Liver (tissue), 3 donors: ENCODE measurements around the gene ALDH7A1.

Experiments
- EGR1 ChIP-seq, 2 donors: IDR thresholded peaks; 2 replicates each; pipeline ENCODE4 v1.6.1; 2016 to 2018; ENCODE audit warnings: antibody characterized with exemption in 2 of 2, low read depth in 2 of 2
- HNF4A ChIP-seq, 2 donors: conservative IDR thresholded peaks; 2 replicates each; pipeline ENCODE4 v1.6.1; 2016; ENCODE audit warnings: antibody characterized with exemption in 2 of 2, mild to moderate bottlenecking in 2 of 2
- SP1 ChIP-seq: IDR thresholded peaks from 2 replicates; pipeline ENCODE4 v1.6.1; 2018; ENCODE audit warnings: antibody characterized with exemption, mild to moderate bottlenecking
- YY1 ChIP-seq: IDR thresholded peaks from 2 replicates; pipeline ENCODE4 v1.6.1; 2016; ENCODE audit warnings: antibody characterized with exemption, mild to moderate bottlenecking
- TF ChIP-seq, protein P1 (sequence below): IDR thresholded peaks from 2 replicates; pipeline ENCODE4 v1.6.1; 2016; ENCODE audit warnings: antibody characterized with exemption
- TF ChIP-seq, protein P2 (sequence below): fragments of 150-350 bp; IDR thresholded peaks from 2 replicates; pipeline ENCODE4 v1.5.1; 2017; ENCODE audit warnings: improper control_type of control experiment, low read depth, low read length; ENCODE audit not compliant: missing input control
- donor health status: healthy.
- donor health status: healthy.

DNA sequence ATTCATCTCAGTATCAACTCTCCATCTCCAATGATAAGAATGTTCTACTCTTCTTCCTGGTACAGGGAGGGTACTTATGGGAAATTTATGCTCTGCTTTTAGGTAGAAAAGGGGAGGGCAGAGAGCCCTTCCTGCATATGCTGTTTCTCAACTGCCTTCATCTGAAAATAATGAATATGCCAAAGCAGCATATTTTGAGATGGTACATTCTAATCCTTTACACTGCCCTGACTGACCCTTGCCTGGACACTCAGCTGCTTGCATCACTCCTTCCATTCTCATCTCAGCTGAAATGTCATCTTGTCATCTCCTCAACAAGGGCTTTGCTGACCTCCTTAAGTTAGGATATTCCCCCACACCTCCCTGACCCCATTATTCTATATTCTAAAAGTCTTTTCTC lies 68.5 kb downstream of the ALDH7A1 start:
- TF ChIP-seq, protein P1, sequence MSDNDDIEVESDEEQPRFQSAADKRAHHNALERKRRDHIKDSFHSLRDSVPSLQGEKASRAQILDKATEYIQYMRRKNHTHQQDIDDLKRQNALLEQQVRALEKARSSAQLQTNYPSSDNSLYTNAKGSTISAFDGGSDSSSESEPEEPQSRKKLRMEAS: no peak
- TF ChIP-seq SP1 (no peak), EGR1 (IDR thresholded peaks at IDR 0.05; ENCODE audit: low read depth in 2 of 2) (no peak), YY1 (no peak), HNF4A (conservative IDR thresholded peaks at IDR 0.05) (no peak)
- TF ChIP-seq, protein P2, sequence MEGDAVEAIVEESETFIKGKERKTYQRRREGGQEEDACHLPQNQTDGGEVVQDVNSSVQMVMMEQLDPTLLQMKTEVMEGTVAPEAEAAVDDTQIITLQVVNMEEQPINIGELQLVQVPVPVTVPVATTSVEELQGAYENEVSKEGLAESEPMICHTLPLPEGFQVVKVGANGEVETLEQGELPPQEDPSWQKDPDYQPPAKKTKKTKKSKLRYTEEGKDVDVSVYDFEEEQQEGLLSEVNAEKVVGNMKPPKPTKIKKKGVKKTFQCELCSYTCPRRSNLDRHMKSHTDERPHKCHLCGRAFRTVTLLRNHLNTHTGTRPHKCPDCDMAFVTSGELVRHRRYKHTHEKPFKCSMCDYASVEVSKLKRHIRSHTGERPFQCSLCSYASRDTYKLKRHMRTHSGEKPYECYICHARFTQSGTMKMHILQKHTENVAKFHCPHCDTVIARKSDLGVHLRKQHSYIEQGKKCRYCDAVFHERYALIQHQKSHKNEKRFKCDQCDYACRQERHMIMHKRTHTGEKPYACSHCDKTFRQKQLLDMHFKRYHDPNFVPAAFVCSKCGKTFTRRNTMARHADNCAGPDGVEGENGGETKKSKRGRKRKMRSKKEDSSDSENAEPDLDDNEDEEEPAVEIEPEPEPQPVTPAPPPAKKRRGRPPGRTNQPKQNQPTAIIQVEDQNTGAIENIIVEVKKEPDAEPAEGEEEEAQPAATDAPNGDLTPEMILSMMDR: no peak
